Measurements from ENCODE around the gene FABP1.

Gene FABP1

DNA sequence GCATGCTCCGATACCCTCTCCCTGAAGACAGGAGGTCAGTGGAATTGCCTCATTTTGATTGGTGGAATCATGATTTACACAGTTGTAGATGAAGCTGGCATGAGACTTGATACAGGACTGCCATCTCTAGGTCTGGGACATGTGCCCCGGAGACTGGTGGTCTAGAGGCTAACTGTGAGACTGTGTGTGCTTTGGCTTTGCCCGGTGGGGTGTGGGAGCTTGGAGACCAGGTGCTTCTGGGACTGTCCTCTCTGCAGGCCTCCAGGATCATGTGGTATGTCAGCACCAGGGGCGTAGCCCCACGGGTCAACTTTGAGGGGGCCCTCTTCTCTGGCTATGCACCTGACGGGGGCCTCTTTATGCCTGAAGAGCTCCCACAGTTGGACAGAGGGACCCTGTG, 45.0 kb upstream of the FABP1 start:
- Histone ChIP-seq H3K4me3 (ENCODE audit: low read depth in 1 of 2, low read length in 2 of 2) (no peak overlapping the region), H3K79me2 (ENCODE audit: insufficient read depth, low read length) (no peaks in the 10 kb centered on the region), H3K27me3 (ENCODE audit: insufficient read depth, low read length, poor library complexity) (no peaks in the 10 kb centered on the region), H3K9ac (ENCODE audit: low read depth, low read length) (no peak overlapping the region), H3K36me3 (ENCODE audit: insufficient read depth, low read length) (no peaks in the 10 kb centered on the region), H3K9me3 (ENCODE audit: insufficient read depth, low read length, severe bottlenecking) (no peaks in the 10 kb centered on the region), H4K20me1 (ENCODE audit: insufficient read depth, low read length) (no peaks in the 10 kb centered on the region), H3K4me2 (ENCODE audit: insufficient read depth, low read length) (no peak overlapping the region), H3K27ac (ENCODE audit: low read length) (no peak overlapping the region), H2AFZ (ENCODE audit: low read depth, low read length) (no peak overlapping the region), H3K4me1 (ENCODE audit: insufficient read depth, low read length) (no peaks in the 10 kb centered on the region)
- TF ChIP-seq CTCF (IDR thresholded peaks at IDR 0.05; ENCODE audit: borderline replicate concordance, extremely low read depth, low read length, poor library complexity, severe bottlenecking) = no peak
- TF ChIP-seq EZH2 (IDR thresholded peaks at IDR 0.05; ENCODE audit: borderline replicate concordance, low read depth, low read length, severe bottlenecking) = no peak
- DNase-seq (no peak), ATAC-seq (ENCODE audit: insufficient read depth, low read depth) (no peak)

DNA sequence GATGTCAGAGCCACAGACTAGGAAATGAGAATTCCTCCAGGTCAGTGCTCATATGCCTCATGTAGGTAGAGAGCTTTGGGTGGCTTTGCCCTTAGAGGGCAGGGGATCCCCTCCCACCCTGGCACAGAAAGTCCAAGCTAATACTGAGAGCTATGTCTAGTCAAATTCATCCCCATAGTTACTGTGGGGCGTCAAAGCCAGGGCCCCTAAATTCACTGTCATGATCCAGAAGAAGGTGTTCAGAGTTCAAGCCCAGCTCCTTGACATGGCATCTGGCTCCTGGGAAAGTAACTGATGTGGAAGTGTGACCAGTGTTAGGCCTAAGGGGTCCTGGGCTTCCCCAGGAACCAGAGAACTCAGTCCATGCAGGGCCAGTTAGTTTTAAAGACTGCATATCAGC, 44.1 kb upstream of the FABP1 start:
- DNase-seq (no peak), ATAC-seq (ENCODE audit: insufficient read depth, low read depth) (no peak)
- no peaks in the 10 kb centered on the region for H3K27me3 ChIP-seq (ENCODE audit: insufficient read depth, low read length, poor library complexity)
- no peaks in the 10 kb centered on the region for H3K9me3 ChIP-seq (ENCODE audit: insufficient read depth, low read length, severe bottlenecking)
- H3K79me2 ChIP-seq (ENCODE audit: insufficient read depth, low read length) = no peaks in the 10 kb centered on the region
- no peaks in the 10 kb centered on the region for H4K20me1 ChIP-seq (ENCODE audit: insufficient read depth, low read length)
- H3K4me3 ChIP-seq (ENCODE audit: low read depth in 1 of 2, low read length in 2 of 2) = no peak overlapping the region
- TF ChIP-seq CTCF (IDR thresholded peaks at IDR 0.05; ENCODE audit: borderline replicate concordance, extremely low read depth, low read length, poor library complexity, severe bottlenecking) (no peak), EZH2 (IDR thresholded peaks at IDR 0.05; ENCODE audit: borderline replicate concordance, low read depth, low read length, severe bottlenecking) (no peak)
- no peak overlapping the region for H2AFZ ChIP-seq (ENCODE audit: low read depth, low read length)
- no peaks in the 10 kb centered on the region for H3K36me3 ChIP-seq (ENCODE audit: insufficient read depth, low read length)
- H3K27ac ChIP-seq (ENCODE audit: low read length) = no peak overlapping the region
- H3K4me2 ChIP-seq (ENCODE audit: insufficient read depth, low read length) = no peak overlapping the region
- H3K4me1 ChIP-seq (ENCODE audit: insufficient read depth, low read length) = no peaks in the 10 kb centered on the region
- no peak overlapping the region for H3K9ac ChIP-seq (ENCODE audit: low read depth, low read length)

GRCh38 chr2:88170472-88170892, 42.6 kb upstream of the FABP1 start:
- Histone ChIP-seq H3K36me3 (ENCODE audit: insufficient read depth, low read length) (no peaks in the 10 kb centered on the region), H3K4me2 (ENCODE audit: insufficient read depth, low read length) (no peak overlapping the region), H3K27ac (ENCODE audit: low read length) (no peak overlapping the region), H2AFZ (ENCODE audit: low read depth, low read length) (no peak overlapping the region), H3K4me1 (ENCODE audit: insufficient read depth, low read length) (no peaks in the 10 kb centered on the region), H4K20me1 (ENCODE audit: insufficient read depth, low read length) (no peaks in the 10 kb centered on the region), H3K4me3 (ENCODE audit: low read depth in 1 of 2, low read length in 2 of 2) (no peak overlapping the region), H3K79me2 (ENCODE audit: insufficient read depth, low read length) (no peaks in the 10 kb centered on the region), H3K9ac (ENCODE audit: low read depth, low read length) (no peak overlapping the region), H3K27me3 (ENCODE audit: insufficient read depth, low read length, poor library complexity) (no peaks in the 10 kb centered on the region), H3K9me3 (ENCODE audit: insufficient read depth, low read length, severe bottlenecking) (no peaks in the 10 kb centered on the region)
- ATAC-seq (ENCODE audit: insufficient read depth, low read depth) (no peak), DNase-seq (no peak)
- TF ChIP-seq CTCF (IDR thresholded peaks at IDR 0.05; ENCODE audit: borderline replicate concordance, extremely low read depth, low read length, poor library complexity, severe bottlenecking) (no peak), EZH2 (IDR thresholded peaks at IDR 0.05; ENCODE audit: borderline replicate concordance, low read depth, low read length, severe bottlenecking) (no peak)

DNA sequence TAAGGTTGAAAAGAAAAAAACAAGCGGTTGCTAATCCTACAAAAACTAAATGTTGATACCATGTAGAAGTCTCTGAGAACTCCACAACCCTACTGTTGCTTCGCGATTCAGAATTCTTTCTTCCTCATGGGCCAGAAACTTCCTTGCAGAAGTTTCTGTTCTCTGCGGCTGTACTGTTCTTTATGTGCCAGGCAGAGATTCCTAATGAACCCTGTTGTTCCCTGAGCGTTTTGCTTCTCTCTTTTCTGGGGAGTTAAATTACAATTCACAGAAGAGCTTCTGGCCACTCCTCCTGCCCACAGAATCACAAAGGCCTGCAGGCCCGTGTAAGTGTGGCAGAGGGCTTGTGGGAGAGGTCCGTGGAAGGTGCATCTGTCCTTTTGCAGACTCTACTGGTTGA, 40.5 kb upstream of the FABP1 start:
- Histone ChIP-seq H3K4me3 (ENCODE audit: low read depth in 1 of 2, low read length in 2 of 2) (no peak overlapping the region), H3K36me3 (ENCODE audit: insufficient read depth, low read length) (no peaks in the 10 kb centered on the region), H3K9ac (ENCODE audit: low read depth, low read length) (no peak overlapping the region), H3K9me3 (ENCODE audit: insufficient read depth, low read length, severe bottlenecking) (no peaks in the 10 kb centered on the region), H3K27me3 (ENCODE audit: insufficient read depth, low read length, poor library complexity) (no peaks in the 10 kb centered on the region), H4K20me1 (ENCODE audit: insufficient read depth, low read length) (no peaks in the 10 kb centered on the region), H3K27ac (ENCODE audit: low read length) (no peak overlapping the region), H3K79me2 (ENCODE audit: insufficient read depth, low read length) (no peaks in the 10 kb centered on the region), H3K4me2 (ENCODE audit: insufficient read depth, low read length) (no peak overlapping the region), H3K4me1 (ENCODE audit: insufficient read depth, low read length) (no peaks in the 10 kb centered on the region), H2AFZ (ENCODE audit: low read depth, low read length) (no peak overlapping the region)
- DNase-seq (no peak), ATAC-seq (ENCODE audit: insufficient read depth, low read depth) (no peak)
- TF ChIP-seq EZH2 (IDR thresholded peaks at IDR 0.05; ENCODE audit: borderline replicate concordance, low read depth, low read length, severe bottlenecking) = no peak
- TF ChIP-seq CTCF (IDR thresholded peaks at IDR 0.05; ENCODE audit: borderline replicate concordance, extremely low read depth, low read length, poor library complexity, severe bottlenecking) = no peak
